Smooth muscle cell (in vitro differentiated cells): ENCODE measurements around the gene GPR150. TPM values are rescaled to one million over a fixed set of nuclear protein-coding genes. Genes with fewer than 3 reads are reported as not detected.

Source experiments
- DNase-seq: peaks from one replicate; lab custom pipeline; 2025; ENCODE audit not compliant: unreplicated experiment; lab: John Stamatoyannopoulos, UW
- H2AFZ ChIP-seq: fragments of 200-600 bp; sonication (generic); 2 replicates; pipeline ENCODE4 v1.6.0; 2016; ENCODE audit warnings: antibody characterized with exemption, low read depth, mild to moderate bottlenecking
- H3F3A ChIP-seq: fragments of 200-600 bp; sonication (generic); 2 replicates; pipeline ENCODE4 v1.6.0; 2017; ENCODE audit warnings: antibody characterized with exemption, low read depth
- H3K27ac ChIP-seq: fragments of 200-600 bp; sonication (generic); 2 replicates; pipeline ENCODE4 v1.5.1; 2016; ENCODE audit warnings: low read depth, mild to moderate bottlenecking
- H3K27me3 ChIP-seq: fragments of 200-600 bp; sonication (generic); 2 replicates; pipeline ENCODE4 v1.6.1; 2016; ENCODE audit warnings: low read depth, mild to moderate bottlenecking
- H3K36me3 ChIP-seq: fragments of 200-600 bp; sonication (generic); 2 replicates; pipeline ENCODE4 v1.5.1; 2016; ENCODE audit warnings: low read depth
- H3K4me1 ChIP-seq: fragments of 200-600 bp; sonication (generic); 2 replicates; pipeline ENCODE4 v1.5.1; 2016; ENCODE audit warnings: low read depth
- H3K4me2 ChIP-seq: fragments of 200-600 bp; sonication (generic); 2 replicates; pipeline ENCODE4 v1.6.0; 2016; ENCODE audit warnings: mild to moderate bottlenecking
- H3K4me3 ChIP-seq: fragments of 200-600 bp; sonication (generic); 2 replicates; pipeline ENCODE4 v1.5.1; 2016; ENCODE audit warnings: mild to moderate bottlenecking
- H3K79me2 ChIP-seq: fragments of 200-600 bp; sonication (generic); 2 replicates; pipeline ENCODE4 v1.6.0; 2016; ENCODE audit warnings: low read depth, mild to moderate bottlenecking
- H3K9ac ChIP-seq: fragments of 200-600 bp; sonication (generic); 2 replicates; pipeline ENCODE4 v1.6.0; 2016; ENCODE audit warnings: low read depth
- H3K9me3 ChIP-seq: fragments of 200-600 bp; sonication (generic); replicated peaks from 2 replicates; pipeline ENCODE4 v1.5.1; 2016; ENCODE audit warnings: low read depth
- H4K20me1 ChIP-seq: fragments of 200-600 bp; sonication (generic); 2 replicates; pipeline ENCODE4 v1.6.0; 2016; ENCODE audit warnings: low read depth
- whole genome bisulfite sequencing: methylation state at CpG from one replicate; pipeline ENCODE4 v1.1.7; 2016; ENCODE audit warnings: low lambda C conversion rate; 5-methylcytosine and 5-hydroxymethylcytosine counted together
- polyA plus RNA-seq: library from polyadenylated mRNA; unstranded; fragments of >200 nt; fragmentation: Nextera tagmentation; extraction: Ambion mirVana; gene quantifications from 2 replicates; pipeline ENCODE4 v1.2.1, GENCODE V29; 2016
- total RNA-seq: library from RNA; depleted of rRNA; stranded (reverse); fragments of >200 nt; gene quantifications from 2 replicates; pipeline ENCODE4 v1.2.3, GENCODE V29; 2014
- TF ChIP-seq, protein P1 (sequence below): fragments of 200-600 bp; sonication (generic); IDR thresholded peaks from 2 replicates; pipeline ENCODE4 v1.5.1; 2017; ENCODE audit warnings: borderline replicate concordance, mild to moderate bottlenecking, antibody characterized with exemption; ENCODE audit not compliant: insufficient read depth, poor library complexity, severe bottlenecking

Gene GPR150
- total and polyA plus RNA-seq, 2 experiments from 2014 or later = 0.04 to 0.13 TPM

DNA sequence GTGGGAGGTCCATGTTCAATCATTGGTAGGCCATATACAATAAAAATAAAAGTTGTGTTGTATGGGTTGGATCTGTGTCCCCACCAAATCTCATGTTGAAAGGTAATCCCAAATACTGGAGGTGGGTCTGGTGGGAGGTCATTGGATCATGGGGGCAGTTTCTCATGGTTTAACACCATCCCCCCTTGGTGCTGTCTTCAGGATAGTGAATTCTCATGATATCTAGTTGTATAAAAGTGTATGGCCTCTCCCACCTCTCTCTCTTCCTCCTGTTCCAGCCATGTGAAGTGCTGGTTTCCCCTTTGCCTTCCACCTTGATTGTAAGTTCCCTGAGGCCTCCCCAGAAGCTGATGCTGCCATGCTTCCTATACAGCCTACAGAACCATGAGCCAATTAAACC, 47.8 kb downstream of the GPR150 start:
- Histone ChIP-seq H4K20me1 (no peaks in the 10 kb centered on the region), H3K4me2 (no peak overlapping the region), H3K36me3 (no peaks in the 10 kb centered on the region), H3K9ac (no peak overlapping the region), H3K4me1 (peaks cover 17% of the 10 kb centered on the region), H3K4me3 (no peak overlapping the region), H3K27ac (no peak overlapping the region), H2AFZ (no peak overlapping the region), H3K79me2 (no peaks in the 10 kb centered on the region), H3K9me3 (no peaks in the 10 kb centered on the region), H3K27me3 (no peaks in the 10 kb centered on the region), H3F3A (peaks cover 10% of the 10 kb centered on the region)
- TF ChIP-seq, protein P1, sequence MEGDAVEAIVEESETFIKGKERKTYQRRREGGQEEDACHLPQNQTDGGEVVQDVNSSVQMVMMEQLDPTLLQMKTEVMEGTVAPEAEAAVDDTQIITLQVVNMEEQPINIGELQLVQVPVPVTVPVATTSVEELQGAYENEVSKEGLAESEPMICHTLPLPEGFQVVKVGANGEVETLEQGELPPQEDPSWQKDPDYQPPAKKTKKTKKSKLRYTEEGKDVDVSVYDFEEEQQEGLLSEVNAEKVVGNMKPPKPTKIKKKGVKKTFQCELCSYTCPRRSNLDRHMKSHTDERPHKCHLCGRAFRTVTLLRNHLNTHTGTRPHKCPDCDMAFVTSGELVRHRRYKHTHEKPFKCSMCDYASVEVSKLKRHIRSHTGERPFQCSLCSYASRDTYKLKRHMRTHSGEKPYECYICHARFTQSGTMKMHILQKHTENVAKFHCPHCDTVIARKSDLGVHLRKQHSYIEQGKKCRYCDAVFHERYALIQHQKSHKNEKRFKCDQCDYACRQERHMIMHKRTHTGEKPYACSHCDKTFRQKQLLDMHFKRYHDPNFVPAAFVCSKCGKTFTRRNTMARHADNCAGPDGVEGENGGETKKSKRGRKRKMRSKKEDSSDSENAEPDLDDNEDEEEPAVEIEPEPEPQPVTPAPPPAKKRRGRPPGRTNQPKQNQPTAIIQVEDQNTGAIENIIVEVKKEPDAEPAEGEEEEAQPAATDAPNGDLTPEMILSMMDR = no peak
- no peak for DNase-seq

DNA sequence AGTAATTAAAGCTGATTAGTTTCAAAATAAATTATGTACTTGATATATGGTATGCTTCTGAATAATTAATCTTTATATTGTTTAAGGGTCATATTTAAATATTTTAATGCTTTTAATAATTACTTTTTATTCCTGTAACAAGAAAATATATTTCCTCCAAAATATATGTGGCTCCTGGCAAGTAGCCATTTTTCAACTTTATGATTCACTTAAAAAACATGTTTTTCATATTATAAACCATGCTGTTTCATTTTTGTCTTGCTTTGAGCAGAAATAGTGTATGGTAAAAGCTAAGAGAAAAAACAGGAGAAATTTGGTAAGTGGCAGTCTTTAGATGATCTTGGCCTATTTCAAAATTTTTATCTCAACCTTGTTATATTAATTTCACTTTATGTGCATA, 48.3 kb downstream of the GPR150 start:
- Histone ChIP-seq H3K4me1 (peaks cover 17% of the 10 kb centered on the region), H3K36me3 (no peaks in the 10 kb centered on the region), H3K4me3 (no peak overlapping the region), H3K27me3 (no peaks in the 10 kb centered on the region), H3K27ac (peak overlapping the region; percentile 94), H3K9ac (peak overlapping the region; percentile 50), H3K9me3 (no peaks in the 10 kb centered on the region), H4K20me1 (no peaks in the 10 kb centered on the region), H3K4me2 (peak overlapping the region; percentile 66), H2AFZ (no peak overlapping the region), H3K79me2 (no peaks in the 10 kb centered on the region), H3F3A (peaks cover 10% of the 10 kb centered on the region)
- no peak for DNase-seq
- TF ChIP-seq, protein P1 = no peak

DNA sequence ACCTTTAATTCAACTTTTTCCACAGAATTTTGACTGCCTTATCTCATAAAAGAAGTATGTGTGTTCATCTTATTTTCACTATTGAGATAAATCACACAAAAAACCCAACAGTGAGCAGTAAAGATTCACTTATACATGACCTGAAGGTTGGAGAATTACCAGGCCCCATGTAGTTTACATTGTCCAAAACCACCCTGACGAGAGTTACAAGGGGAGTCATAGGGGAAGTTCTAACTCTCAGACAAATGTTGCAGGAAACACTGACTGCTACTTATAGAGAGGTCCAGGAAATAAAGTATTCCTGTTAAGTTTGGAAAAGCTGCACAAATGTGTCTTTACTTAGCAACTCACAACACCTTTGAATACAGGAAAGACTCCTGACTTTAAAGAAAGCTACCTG, 48.8 kb downstream of the GPR150 start:
- peak overlapping the region; percentile 50 for H3K9ac ChIP-seq
- H3K4me2 ChIP-seq = peak overlapping the region; percentile 66
- H3K4me1 ChIP-seq = peaks cover 17% of the 10 kb centered on the region
- WGBS = 6% methylated on average over 1 of the region's 1 CpG
- H3F3A ChIP-seq = peaks cover 10% of the 10 kb centered on the region
- no peaks in the 10 kb centered on the region for H4K20me1 ChIP-seq
- peak overlapping the region; percentile 94 for H3K27ac ChIP-seq
- H3K36me3 ChIP-seq = no peaks in the 10 kb centered on the region
- H2AFZ ChIP-seq = peak overlapping the region; percentile 40
- DNase-seq = no peak
- H3K27me3 ChIP-seq = no peaks in the 10 kb centered on the region
- no peak overlapping the region for H3K4me3 ChIP-seq
- H3K79me2 ChIP-seq = no peaks in the 10 kb centered on the region
- TF ChIP-seq, protein P1 = no peak
- H3K9me3 ChIP-seq = no peaks in the 10 kb centered on the region

DNA sequence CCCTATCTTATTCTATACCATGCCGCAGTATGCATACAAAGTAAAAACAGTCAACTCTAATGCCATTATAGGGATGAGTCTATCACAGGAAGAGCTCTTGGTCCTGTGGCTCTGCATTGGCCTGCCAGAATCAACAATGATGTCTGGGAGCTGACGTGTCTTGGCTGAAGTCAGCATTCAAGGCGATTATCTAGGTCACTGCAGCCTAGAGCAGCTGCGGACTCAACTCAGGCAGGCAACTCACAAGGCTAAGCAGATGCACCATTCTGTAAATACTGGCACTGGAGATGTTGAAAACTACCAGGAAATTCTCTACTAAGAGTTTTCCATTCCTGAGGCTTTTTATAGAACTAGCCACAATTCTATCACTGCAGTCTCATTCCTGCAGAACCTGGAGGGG, 49.7 kb downstream of the GPR150 start:
- Histone ChIP-seq H3K79me2 (no peaks in the 10 kb centered on the region), H3K27me3 (no peaks in the 10 kb centered on the region), H3K27ac (peak overlapping the region; percentile 94), H3K9ac (peak overlapping the region; percentile 50), H3K9me3 (no peaks in the 10 kb centered on the region), H3K4me1 (peaks cover 13% of the 10 kb centered on the region), H3K36me3 (no peaks in the 10 kb centered on the region), H3F3A (peaks cover 10% of the 10 kb centered on the region), H2AFZ (peak overlapping the region; percentile 40), H4K20me1 (no peaks in the 10 kb centered on the region), H3K4me3 (no peak overlapping the region), H3K4me2 (peak overlapping the region; percentile 66)
- TF ChIP-seq, protein P1 = no peak
- DNase-seq = no peak
- 8% methylated on average over 4 of the region's 4 CpGs for WGBS
